ENCODE results near the gene TLCD1.
"Not testable (repeated sequence)": the region's sequence is repeated elsewhere in the genome, so short reads cannot be mapped to it uniquely, and the experiment has no call there.

TLCD1 gene

GRCh38 chr17:28723159-28723835 is 2.7 kb downstream of the TLCD1 start:
- H3K9me2 ChIP-seq (replicated peaks; ENCODE audit: insufficient read depth, low read length): no peaks in the 10 kb centered on the region
- no peak overlapping the region for H2AFZ ChIP-seq (ENCODE audit: low read depth, low read length, severe bottlenecking)
- H3K9me3 ChIP-seq (ENCODE audit: insufficient read depth, low read length): no peaks in the 10 kb centered on the region
- no peak for TF ChIP-seq CTCF (IDR thresholded peaks at IDR 0.05; ENCODE audit: insufficient read depth, low read length, poor library complexity, severe bottlenecking)
- H3K36me3 ChIP-seq (ENCODE audit: low read length): peaks cover 23% of the 10 kb centered on the region
- no peaks in the 10 kb centered on the region for H3K27me3 ChIP-seq (ENCODE audit: low read length)
- peaks cover 42% of the 10 kb centered on the region for H3K79me2 ChIP-seq (ENCODE audit: insufficient read depth, low read length)
- peak overlapping the region; percentile 19 for H3K4me3 ChIP-seq (ENCODE audit: insufficient read depth, low read length, poor library complexity, severe bottlenecking)
- H3K9ac ChIP-seq (ENCODE audit: low read length): peak overlapping the region; percentile 96
- peak overlapping the region; percentile 97 for H3K4me2 ChIP-seq (ENCODE audit: low read depth, low read length, poor library complexity, severe bottlenecking)
- peaks cover 66% of the 10 kb centered on the region for H3F3A ChIP-seq (ENCODE audit: insufficient read depth)
- 0 out of 2 replicates have a peak, but pooled peaks cover 4% of the 10 kb centered on the region for H4K20me1 ChIP-seq (ENCODE audit: low read depth, low read length)
- H3K27ac ChIP-seq (ENCODE audit: low read depth, low read length): peak overlapping the region; percentile 100

GRCh38 chr17:28722417-28723158 is 3.4 kb downstream of the TLCD1 start:
- peaks cover 42% of the 10 kb centered on the region for H3K79me2 ChIP-seq (ENCODE audit: insufficient read depth, low read length)
- H3K9ac ChIP-seq (ENCODE audit: low read length): peak overlapping the region; percentile 96

GRCh38 chr17:28720997-28721329 is 5.1 kb downstream of the TLCD1 start:
- H2AFZ ChIP-seq (ENCODE audit: low read depth, low read length, severe bottlenecking); H4K20me1 ChIP-seq (ENCODE audit: low read depth, low read length); H3K9me2 ChIP-seq (replicated peaks; ENCODE audit: insufficient read depth, low read length); H3K27me3 ChIP-seq (ENCODE audit: low read length); H3K9me3 ChIP-seq (ENCODE audit: insufficient read depth, low read length): not testable (repeated sequence)
- peaks cover 55% of the 10 kb centered on the region for H3F3A ChIP-seq (ENCODE audit: insufficient read depth)
- peak overlapping the region; percentile 97 for H3K4me2 ChIP-seq (ENCODE audit: low read depth, low read length, poor library complexity, severe bottlenecking)
- H3K36me3 ChIP-seq (ENCODE audit: low read length): peaks cover 23% of the 10 kb centered on the region
- H3K4me3 ChIP-seq (ENCODE audit: insufficient read depth, low read length, poor library complexity, severe bottlenecking): peak overlapping the region; percentile 77
- H3K79me2 ChIP-seq (ENCODE audit: insufficient read depth, low read length): peaks cover 42% of the 10 kb centered on the region
- peak overlapping the region; percentile 96 for H3K9ac ChIP-seq (ENCODE audit: low read length)
- H3K27ac ChIP-seq (ENCODE audit: low read depth, low read length): peak overlapping the region; percentile 100

More at GRCh38 chr17:28722417-28723158, 3.4 kb downstream of the TLCD1 start:
- H3K9me2 ChIP-seq (replicated peaks; ENCODE audit: insufficient read depth, low read length): no peaks in the 10 kb centered on the region
- no peak overlapping the region for H2AFZ ChIP-seq (ENCODE audit: low read depth, low read length, severe bottlenecking)
- H3K9me3 ChIP-seq (ENCODE audit: insufficient read depth, low read length): no peaks in the 10 kb centered on the region
- H3F3A ChIP-seq (ENCODE audit: insufficient read depth): peaks cover 59% of the 10 kb centered on the region
- H3K4me3 ChIP-seq (ENCODE audit: insufficient read depth, low read length, poor library complexity, severe bottlenecking): peak overlapping the region; percentile 77
- H3K27me3 ChIP-seq (ENCODE audit: low read length): no peaks in the 10 kb centered on the region
- TF ChIP-seq EZH2phosphoT487 (conservative IDR thresholded peaks at IDR 0.05; ENCODE audit: low read length): no peak
- TF ChIP-seq CTCF (IDR thresholded peaks at IDR 0.05; ENCODE audit: insufficient read depth, low read length, poor library complexity, severe bottlenecking): no peak
- H3K4me2 ChIP-seq (ENCODE audit: low read depth, low read length, poor library complexity, severe bottlenecking): peak overlapping the region; percentile 97
- H3K36me3 ChIP-seq (ENCODE audit: low read length): peaks cover 23% of the 10 kb centered on the region
- peak overlapping the region; percentile 100 for H3K27ac ChIP-seq (ENCODE audit: low read depth, low read length)
- 0 out of 2 replicates have a peak, but pooled peaks cover 4% of the 10 kb centered on the region for H4K20me1 ChIP-seq (ENCODE audit: low read depth, low read length)
